A549 (cell line): ENCODE data around the gene LCOR. TPM values are rescaled to one million over a fixed set of nuclear protein-coding genes. Genes with fewer than 3 reads are reported as not detected.

Experiments
- ATAC-seq, 2 experiments: fragments of 200-7000 bp in 1 of 2; fragments of >200 bp in 1 of 2; cut with Nextera tagmentation in 1 of 2; cut with Tn5 transposase in 1 of 2; 3 replicates each; pipeline versions ENCODE4 v1.8.0 to v1.9.1; 2018 to 2020; ENCODE audit warnings: mild to moderate bottlenecking in 1 of 2, moderate library complexity in 1 of 2
- CTCF ChIA-PET: fragments of 300-600 bp; sonication (Branson Sonifier 250); formaldehyde crosslinking; extraction: SDS; loops from one replicate; lab custom pipeline; 2021; ENCODE audit warnings: antibody characterized with exemption, inconsistent platforms; lab: Yijun Ruan, JAX
- POLR2A ChIA-PET: fragments of 350-600 bp; formaldehyde crosslinking; extraction: SDS; loops from one replicate; lab custom pipeline; 2021; ENCODE audit warnings: antibody characterized with exemption, inconsistent platforms; lab: Yijun Ruan, JAX
- DNase-seq, 2 experiments: peaks; one replicate each; pipeline versions ENCODE4 v3.0.0 to v3.0.0-alpha.2; 2011 to 2016; ENCODE audit warnings: low read depth in 1 of 2, low spot score in 1 of 2
- FAIRE-seq: peaks from 2 replicates; lab custom pipeline; 2011; peaks lifted over from hg19 to GRCh38; lab: Jason Lieb, UNC
- H3K27ac ChIP-seq, 2 experiments: fragments of >200 bp; sonication (Bioruptor Twin); formaldehyde crosslinking; 3 replicates each; pipeline ENCODE4 v1.5.1; 2016 to 2017
- H3K4me1 ChIP-seq: fragments of >200 bp; sonication (Bioruptor Twin); formaldehyde crosslinking; 3 replicates; pipeline ENCODE4 v1.6.1; 2016
- H3K4me2 ChIP-seq: fragments of >200 bp; sonication (Bioruptor Twin); formaldehyde crosslinking; 3 replicates; pipeline ENCODE4 v1.6.1; 2016
- H3K4me3 ChIP-seq: fragments of >200 bp; sonication (Bioruptor Twin); formaldehyde crosslinking; 3 replicates; pipeline ENCODE4 v1.5.1; 2016
- H3K9me3 ChIP-seq: fragments of >200 bp; sonication (Bioruptor Twin); formaldehyde crosslinking; 3 replicates; pipeline ENCODE4 v1.6.1; 2016
- CBX2 ChIP-seq: fragments of 200-600 bp; sonication (generic); IDR thresholded peaks from 2 replicates; pipeline ENCODE4 v1.6.1; 2016; ENCODE audit warnings: low read depth, mild to moderate bottlenecking, borderline replicate concordance
- CBX8 ChIP-seq: fragments of 200-600 bp; sonication (generic); IDR thresholded peaks from 2 replicates; pipeline ENCODE4 v1.6.1; 2016
- CEBPB ChIP-seq, 2 experiments: fragments of >200 bp in 1 of 2; sonication (Bioruptor Twin) in 1 of 2; formaldehyde crosslinking in 1 of 2; IDR thresholded peaks; 2 replicates each; pipeline ENCODE4 v1.6.1; 2012 to 2016
- CHD4 ChIP-seq: fragments of 200-600 bp; sonication (generic); IDR thresholded peaks from 2 replicates; pipeline ENCODE4 v1.6.1; 2016; ENCODE audit warnings: antibody characterized with exemption, mild to moderate bottlenecking, borderline replicate concordance
- CTCF ChIP-seq: fragments of >200 bp; sonication (Bioruptor Twin); formaldehyde crosslinking; IDR thresholded peaks from 3 replicates; pipeline ENCODE4 v1.5.1; 2016
- FOSB ChIP-seq: fragments of 250-450 bp; sonication (Bioruptor Pico); IDR thresholded peaks from 2 replicates; pipeline ENCODE4 v1.5.0; 2020; ENCODE audit warnings: mild to moderate bottlenecking, moderate library complexity
- GATA3 ChIP-seq: IDR thresholded peaks from 2 replicates; pipeline ENCODE4 v1.6.1; 2012; ENCODE audit warnings: borderline replicate concordance
- HDAC2 ChIP-seq: fragments of 200-600 bp; sonication (generic); IDR thresholded peaks from 2 replicates; pipeline ENCODE4 v1.6.1; 2016
- HEYL ChIP-seq: fragments of 250-450 bp; sonication (Bioruptor Pico); IDR thresholded peaks from 2 replicates; pipeline ENCODE4 v1.8.0; 2021; ENCODE audit warnings: mild to moderate bottlenecking, moderate library complexity
- HOXA7 ChIP-seq: fragments of 250-450 bp; sonication (Bioruptor Pico); IDR thresholded peaks from 2 replicates; pipeline ENCODE4 v1.5.0; 2020; ENCODE audit warnings: mild to moderate bottlenecking, moderate library complexity
- HOXB13 ChIP-seq: fragments of 250-450 bp; sonication (Bioruptor Pico); IDR thresholded peaks from 2 replicates; pipeline ENCODE4 v1.5.0; 2020; ENCODE audit warnings: low read depth, mild to moderate bottlenecking, moderate library complexity
- JUN ChIP-seq, 2 experiments: fragments of >200 bp; sonication (Bioruptor Twin); formaldehyde crosslinking; IDR thresholded peaks; 2 replicates in 1 of 2; 3 replicates in 1 of 2; pipeline ENCODE4 v1.6.1; 2016 to 2017
- JUNB ChIP-seq: fragments of >200 bp; sonication (Bioruptor Twin); formaldehyde crosslinking; IDR thresholded peaks from 2 replicates; pipeline ENCODE4 v1.6.1; 2016
- KDM1A ChIP-seq: fragments of 200-600 bp; sonication (generic); IDR thresholded peaks from 2 replicates; pipeline ENCODE4 v1.6.1; 2016; ENCODE audit warnings: low read depth, mild to moderate bottlenecking
- MAFK ChIP-seq: fragments of 450-650 bp; IDR thresholded peaks from 2 replicates; pipeline ENCODE4 v1.6.1; 2014; ENCODE audit not compliant: partially characterized antibody
- NFE2L2 ChIP-seq: fragments of 150-350 bp; conservative IDR thresholded peaks from 2 replicates; pipeline ENCODE4 v1.6.1; 2014; ENCODE audit warnings: low read length
- NPAS2 ChIP-seq: fragments of 250-450 bp; sonication (Bioruptor Pico); IDR thresholded peaks from 2 replicates; pipeline ENCODE4 v1.8.0; 2022; ENCODE audit warnings: mild to moderate bottlenecking, moderate library complexity, borderline replicate concordance
- NR3C1 ChIP-seq: fragments of >200 bp; sonication (Bioruptor Twin); formaldehyde crosslinking; IDR thresholded peaks from 3 replicates; pipeline ENCODE4 v1.6.1; 2017
- PHF8 ChIP-seq: fragments of 200-600 bp; sonication (generic); IDR thresholded peaks from 2 replicates; pipeline ENCODE4 v1.6.1; 2016; ENCODE audit warnings: low read depth, mild to moderate bottlenecking, antibody characterized with exemption, moderate library complexity, borderline replicate concordance
- POLR2AphosphoS2 ChIP-seq: conservative IDR thresholded peaks from 2 replicates; pipeline ENCODE4 v1.6.1; 2012; ENCODE audit warnings: low read length, improper control_type of control experiment, inconsistent platforms
- RAD21 ChIP-seq, 2 experiments: fragments of >200 bp in 1 of 2; sonication (Bioruptor Twin) in 1 of 2; formaldehyde crosslinking in 1 of 2; IDR thresholded peaks in 1 of 2; conservative IDR thresholded peaks in 1 of 2; 2 replicates in 1 of 2; 3 replicates in 1 of 2; pipeline ENCODE4 v1.6.1; 2012 to 2018; ENCODE audit warnings: inconsistent platforms in 1 of 2
- RCOR1 ChIP-seq: fragments of 150-350 bp; IDR thresholded peaks from 2 replicates; pipeline ENCODE4 v1.6.1; 2014; ENCODE audit warnings: antibody characterized with exemption, low read length, low read depth
- RFX5 ChIP-seq: fragments of 450-650 bp; IDR thresholded peaks from 2 replicates; pipeline ENCODE4 v1.7.1; 2014; ENCODE audit warnings: antibody characterized with exemption, mild to moderate bottlenecking, moderate library complexity
- SREBF2 ChIP-seq: fragments of 450-650 bp; IDR thresholded peaks from 2 replicates; pipeline ENCODE4 v1.6.1; 2014; ENCODE audit warnings: mild to moderate bottlenecking, moderate library complexity
- TP53 ChIP-seq: fragments of 250-450 bp; sonication (Bioruptor Pico); IDR thresholded peaks from 2 replicates; pipeline ENCODE4 v1.5.0; 2021; ENCODE audit warnings: mild to moderate bottlenecking, moderate library complexity
- ZFP36 ChIP-seq: fragments of 450-650 bp; IDR thresholded peaks from 2 replicates; pipeline ENCODE4 v1.6.1; 2014; ENCODE audit warnings: borderline replicate concordance; ENCODE audit not compliant: partially characterized antibody
- ZNF302 ChIP-seq: fragments of 250-450 bp; sonication (Bioruptor Pico); IDR thresholded peaks from 2 replicates; pipeline ENCODE4 v1.9.0; 2021; ENCODE audit warnings: inconsistent platforms, mild to moderate bottlenecking, moderate library complexity
- WGBS: methylation state at CpG from one replicate; pipeline ENCODE4 v1.1.6; 2017; ENCODE audit errors: missing lambda C conversion rate; 5-methylcytosine and 5-hydroxymethylcytosine counted together
- polyA plus RNA-seq, 4 experiments: library from polyadenylated mRNA; depleted of rRNA in 3 of 4; stranded (reverse); fragments of >200 nt; fragmentation: RNase III in 1 of 4; extraction: RNeasy Plus Mini Kit Qiagen cat#74134 plus additional on column Dnase treatment in 1 of 4; gene quantifications; 2 replicates in 3 of 4; 3 replicates in 1 of 4; pipeline ENCODE4 v1.2.3, GENCODE V29; 2011 to 2017
- TF ChIP-seq, protein P1 (sequence below): fragments of 250-450 bp; sonication (Bioruptor Pico); IDR thresholded peaks from 2 replicates; pipeline ENCODE4 v1.5.0; 2021; ENCODE audit warnings: mild to moderate bottlenecking, moderate library complexity, borderline replicate concordance

LCOR gene
- polyA plus RNA-seq, 2 of the 4 experiments (the other 2 are of a cell fraction), result 4.8 to 17.6 TPM

DNA sequence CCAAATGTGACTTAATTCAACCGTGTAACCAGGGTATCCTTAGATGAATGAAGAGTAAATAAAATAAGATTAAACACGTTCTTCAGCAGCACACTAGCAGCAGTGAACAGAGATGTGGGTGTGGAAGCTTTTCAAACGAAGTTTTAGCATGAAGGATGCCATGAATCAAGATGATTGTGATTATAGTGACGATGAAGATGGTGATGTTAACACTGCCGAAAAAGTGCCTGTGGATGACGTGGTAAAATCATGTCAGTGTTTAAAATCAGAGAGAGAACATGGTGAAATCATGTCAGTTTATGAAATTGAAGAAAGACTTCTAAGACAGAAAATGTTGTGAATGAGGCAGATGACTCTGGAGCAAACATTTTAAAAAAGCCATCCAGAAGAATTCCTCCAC, 19.2 kb downstream of the LCOR start (continued):
- TF ChIP-seq HDAC2 (no peak), GATA3 (no peak), CBX8 (no peak), RFX5 (no peak)
- TF ChIP-seq, all 56 proteins: peak for 0

- no peak for ATAC-seq
- peaks cover 5% of the 10 kb centered on the region; the same call in 2 of the 3 replicates for H3K4me1 ChIP-seq
- TF ChIP-seq ZFP36, result no peak
- TF ChIP-seq PHF8, result no peak
- TF ChIP-seq SREBF2, result no peak
- TF ChIP-seq ZNF302 (CRISPR knock-in tag), result no peak
- no peak for TF ChIP-seq NFE2L2
- TF ChIP-seq NR3C1, result no peak
- no peak for TF ChIP-seq FOSB (CRISPR knock-in tag)
- TF ChIP-seq HOXB13 (CRISPR knock-in tag), result no peak
- H3K9me3 ChIP-seq, result no peaks in the 10 kb centered on the region
- DNase-seq, result no peak
- POLR2A ChIA-PET, result no interaction called here
- H3K4me2 ChIP-seq, result no peak overlapping the region
- 85% methylated on average over 3 of the region's 3 CpGs for WGBS
- CTCF ChIA-PET, result no interaction called here
- no peak for FAIRE-seq
- H3K27ac ChIP-seq, result peak overlapping the region in 1 of 2 experiments; percentile 31; a peak in 1 of 6 replicates
- H3K4me3 ChIP-seq, result no peak overlapping the region
Observed at GRCh38 chr10:96856317-96856716, 24.2 kb downstream of the LCOR start.

GRCh38 chr10:96857301-96858012, 25.4 kb downstream of the LCOR start:
- ATAC-seq (no peak), DNase-seq (no peak), FAIRE-seq (no peak)
- no peak overlapping the region for H3K4me3 ChIP-seq
- 91% methylated on average over 4 of the region's 4 CpGs for WGBS
- no peak overlapping the region for H3K4me2 ChIP-seq
- TF ChIP-seq ZFP36, result no peak
- TF ChIP-seq CHD4, result no peak
- TF ChIP-seq CEBPB (IDR thresholded peaks at IDR 0.05), result no peak
- no peak for TF ChIP-seq CBX8
- TF ChIP-seq SREBF2, result no peak
- no peak for TF ChIP-seq CBX2
- TF ChIP-seq NPAS2 (CRISPR knock-in tag), result no peak
- no peak for TF ChIP-seq RAD21 (conservative IDR thresholded peaks at IDR 0.05 in 1 of 2, IDR thresholded peaks at IDR 0.05 in 1 of 2)
- no peak for TF ChIP-seq JUNB
- no peak for TF ChIP-seq PHF8
- no peak for TF ChIP-seq KDM1A
- TF ChIP-seq JUN (IDR thresholded peaks at IDR 0.05), result no peak
- no peak for TF ChIP-seq POLR2AphosphoS2
- no peak for TF ChIP-seq HEYL (CRISPR knock-in tag)
- no peak for TF ChIP-seq TP53 (CRISPR knock-in tag)
- 0 out of 3 replicates have a peak, but pooled peaks cover 3% of the 10 kb centered on the region for H3K4me1 ChIP-seq
- ChIA-PET CTCF (no interaction called here), POLR2A (no interaction called here)
- H3K27ac ChIP-seq, result no peak overlapping the region
- H3K9me3 ChIP-seq, result no peaks in the 10 kb centered on the region

GRCh38 chr10:96858038-96858705, 26.1 kb downstream of the LCOR start:
- Histone ChIP-seq H3K4me2 (no peak overlapping the region), H3K27ac (no peak overlapping the region), H3K9me3 (no peaks in the 10 kb centered on the region), H3K4me3 (no peak overlapping the region), H3K4me1 (peaks cover 6% of the 10 kb centered on the region)
- CTCF ChIA-PET, result no interaction called here
- DNase-seq, result no peak
- no peak for TF ChIP-seq TP53 (CRISPR knock-in tag)
- no peak for TF ChIP-seq CTCF
- no peak for TF ChIP-seq NR3C1
- TF ChIP-seq, protein P1, sequence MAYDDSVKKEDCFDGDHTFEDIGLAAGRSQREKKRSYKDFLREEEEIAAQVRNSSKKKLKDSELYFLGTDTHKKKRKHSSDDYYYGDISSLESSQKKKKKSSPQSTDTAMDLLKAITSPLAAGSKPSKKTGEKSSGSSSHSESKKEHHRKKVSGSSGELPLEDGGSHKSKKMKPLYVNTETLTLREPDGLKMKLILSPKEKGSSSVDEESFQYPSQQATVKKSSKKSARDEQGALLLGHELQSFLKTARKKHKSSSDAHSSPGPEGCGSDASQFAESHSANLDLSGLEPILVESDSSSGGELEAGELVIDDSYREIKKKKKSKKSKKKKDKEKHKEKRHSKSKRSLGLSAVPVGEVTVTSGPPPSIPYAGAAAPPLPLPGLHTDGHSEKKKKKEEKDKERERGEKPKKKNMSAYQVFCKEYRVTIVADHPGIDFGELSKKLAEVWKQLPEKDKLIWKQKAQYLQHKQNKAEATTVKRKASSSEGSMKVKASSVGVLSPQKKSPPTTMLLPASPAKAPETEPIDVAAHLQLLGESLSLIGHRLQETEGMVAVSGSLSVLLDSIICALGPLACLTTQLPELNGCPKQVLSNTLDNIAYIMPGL (CRISPR knock-in tag), result no peak
- no peak for TF ChIP-seq HOXA7 (CRISPR knock-in tag)
- TF ChIP-seq HOXB13 (CRISPR knock-in tag), result no peak
- no peak for TF ChIP-seq RCOR1
- TF ChIP-seq MAFK, result no peak
- WGBS, result 88% methylated on average over 2 of the region's 2 CpGs
- no peak for FAIRE-seq
- no peak for ATAC-seq
- POLR2A ChIA-PET, result no interaction called here
